T-helper 2 cell treated with Interferon-gamma antibody and Interleukin-4, amounts not matched to agents 5 μg/mL and 100 μg/mL, for 36 hours (primary cell): ENCODE measurements around the gene OLFML2A.

Experiments used
- DNase-seq: peaks from one replicate; pipeline ENCODE4 v3.0.0; 2021; ENCODE audit warnings: low spot score
- H3K27ac Mint-ChIP-seq: one replicate; pipeline ENCODE4 v1.8.0; 2021; ENCODE audit warnings: mild to moderate bottlenecking, mixed read lengths
- H3K27me3 Mint-ChIP-seq: one replicate; pipeline ENCODE4 v1.8.0; 2021; ENCODE audit warnings: low read depth, mixed read lengths
- H3K36me3 Mint-ChIP-seq: one replicate; pipeline ENCODE4 v1.8.0; 2021; ENCODE audit warnings: low read depth, mixed read lengths
- H3K4me1 Mint-ChIP-seq: one replicate; pipeline ENCODE4 v1.8.0; 2021; ENCODE audit warnings: low read depth, mixed read lengths
- H3K4me3 Mint-ChIP-seq: one replicate; pipeline ENCODE4 v1.8.0; 2022; ENCODE audit warnings: mild to moderate bottlenecking, moderate library complexity, mixed read lengths
- H3K9me3 Mint-ChIP-seq: one replicate; pipeline ENCODE4 v1.8.0; 2021; ENCODE audit warnings: mixed read lengths

OLFML2A gene

GRCh38 chr9:124752967-124753366 lies 24.0 kb upstream of the OLFML2A start:
- H3K27ac Mint-ChIP-seq, result no peak overlapping the region
- H3K36me3 Mint-ChIP-seq, result no peaks in the 10 kb centered on the region
- peaks cover 50% of the 10 kb centered on the region for H3K27me3 Mint-ChIP-seq

GRCh38 chr9:124754289-124754688 lies 22.6 kb upstream of the OLFML2A start:
- Mint-ChIP-seq H3K4me3 (no peak overlapping the region), H3K4me1 (no peaks in the 10 kb centered on the region), H3K27ac (no peak overlapping the region), H3K36me3 (no peaks in the 10 kb centered on the region), H3K9me3 (no peaks in the 10 kb centered on the region), H3K27me3 (peaks cover 60% of the 10 kb centered on the region)
- DNase-seq, result no peak

More at GRCh38 chr9:124752967-124753366, 24.0 kb upstream of the OLFML2A start:
- Mint-ChIP-seq H3K9me3 (no peaks in the 10 kb centered on the region), H3K4me1 (no peaks in the 10 kb centered on the region), H3K4me3 (no peak overlapping the region)
- DNase-seq, result no peak

- Mint-ChIP-seq H3K36me3 (no peaks in the 10 kb centered on the region), H3K27ac (no peak overlapping the region), H3K27me3 (peaks cover 64% of the 10 kb centered on the region), H3K4me1 (no peaks in the 10 kb centered on the region), H3K4me3 (no peak overlapping the region), H3K9me3 (no peaks in the 10 kb centered on the region)
- DNase-seq, result no peak
These were observed 21.9 kb upstream of the OLFML2A start for GRCh38 chr9:124755061-124755460.

GRCh38 chr9:124756011-124756410 lies 20.9 kb upstream of the OLFML2A start:
- Mint-ChIP-seq H3K36me3 (no peaks in the 10 kb centered on the region), H3K27me3 (peaks cover 68% of the 10 kb centered on the region), H3K27ac (no peak overlapping the region), H3K9me3 (no peaks in the 10 kb centered on the region), H3K4me1 (no peaks in the 10 kb centered on the region), H3K4me3 (no peak overlapping the region)
- no peak for DNase-seq

GRCh38 chr9:124757616-124758015 lies 19.3 kb upstream of the OLFML2A start:
- peaks cover 75% of the 10 kb centered on the region for H3K27me3 Mint-ChIP-seq
- H3K9me3 Mint-ChIP-seq, result no peaks in the 10 kb centered on the region
- no peaks in the 10 kb centered on the region for H3K36me3 Mint-ChIP-seq
- no peak overlapping the region for H3K27ac Mint-ChIP-seq
- H3K4me3 Mint-ChIP-seq, result no peak overlapping the region
- no peaks in the 10 kb centered on the region for H3K4me1 Mint-ChIP-seq
- DNase-seq, result no peak

- Mint-ChIP-seq H3K4me1 (no peaks in the 10 kb centered on the region), H3K9me3 (no peaks in the 10 kb centered on the region), H3K27me3 (peaks cover 76% of the 10 kb centered on the region), H3K36me3 (no peaks in the 10 kb centered on the region), H3K4me3 (no peak overlapping the region), H3K27ac (no peak overlapping the region)
- no peak for DNase-seq
These were observed 18.9 kb upstream of the OLFML2A start for GRCh38 chr9:124758061-124758460.

- no peak overlapping the region for H3K27ac Mint-ChIP-seq
- H3K4me3 Mint-ChIP-seq, result no peak overlapping the region
- DNase-seq, result no peak
- H3K27me3 Mint-ChIP-seq, result peaks cover 79% of the 10 kb centered on the region
- H3K4me1 Mint-ChIP-seq, result no peaks in the 10 kb centered on the region
- no peaks in the 10 kb centered on the region for H3K9me3 Mint-ChIP-seq
- H3K36me3 Mint-ChIP-seq, result no peaks in the 10 kb centered on the region
These were observed 18.2 kb upstream of the OLFML2A start for GRCh38 chr9:124758691-124759090.

GRCh38 chr9:124759327-124759726 lies 17.6 kb upstream of the OLFML2A start:
- Mint-ChIP-seq H3K4me3 (no peak overlapping the region), H3K27ac (no peak overlapping the region), H3K36me3 (no peaks in the 10 kb centered on the region), H3K27me3 (peaks cover 80% of the 10 kb centered on the region), H3K4me1 (no peaks in the 10 kb centered on the region), H3K9me3 (no peaks in the 10 kb centered on the region)
- DNase-seq, result no peak

- no peak overlapping the region for H3K27ac Mint-ChIP-seq
- DNase-seq, result no peak
- no peaks in the 10 kb centered on the region for H3K4me1 Mint-ChIP-seq
- H3K27me3 Mint-ChIP-seq, result peaks cover 78% of the 10 kb centered on the region
- H3K4me3 Mint-ChIP-seq, result no peak overlapping the region
- no peaks in the 10 kb centered on the region for H3K9me3 Mint-ChIP-seq
- H3K36me3 Mint-ChIP-seq, result no peaks in the 10 kb centered on the region
These were observed 16.2 kb upstream of the OLFML2A start for GRCh38 chr9:124760719-124761118.

- no peaks in the 10 kb centered on the region for H3K36me3 Mint-ChIP-seq
- H3K4me1 Mint-ChIP-seq, result no peaks in the 10 kb centered on the region
- no peaks in the 10 kb centered on the region for H3K9me3 Mint-ChIP-seq
- DNase-seq, result no peak
- peaks cover 78% of the 10 kb centered on the region for H3K27me3 Mint-ChIP-seq
- no peak overlapping the region for H3K4me3 Mint-ChIP-seq
- H3K27ac Mint-ChIP-seq, result no peak overlapping the region
These were observed 15.7 kb upstream of the OLFML2A start for GRCh38 chr9:124761196-124761595.

- H3K27me3 Mint-ChIP-seq, result peaks cover 78% of the 10 kb centered on the region
- H3K27ac Mint-ChIP-seq, result no peak overlapping the region
- no peak overlapping the region for H3K4me3 Mint-ChIP-seq
- H3K9me3 Mint-ChIP-seq, result no peaks in the 10 kb centered on the region
- no peaks in the 10 kb centered on the region for H3K36me3 Mint-ChIP-seq
- H3K4me1 Mint-ChIP-seq, result no peaks in the 10 kb centered on the region
- no peak for DNase-seq
These were observed 15.2 kb upstream of the OLFML2A start for GRCh38 chr9:124761710-124762109.

- Mint-ChIP-seq H3K36me3 (no peaks in the 10 kb centered on the region), H3K4me1 (no peaks in the 10 kb centered on the region), H3K27me3 (peaks cover 78% of the 10 kb centered on the region)
These were observed 14.3 kb upstream of the OLFML2A start for GRCh38 chr9:124762633-124763032.

GRCh38 chr9:124764774-124765438 lies 12.0 kb upstream of the OLFML2A start:
- H3K9me3 Mint-ChIP-seq, result no peaks in the 10 kb centered on the region
- H3K27me3 Mint-ChIP-seq, result peaks cover 83% of the 10 kb centered on the region

More at GRCh38 chr9:124762633-124763032, 14.3 kb upstream of the OLFML2A start:
- Mint-ChIP-seq H3K4me3 (no peak overlapping the region), H3K27ac (no peak overlapping the region), H3K9me3 (no peaks in the 10 kb centered on the region)
- no peak for DNase-seq

GRCh38 chr9:124765439-124765835 lies 11.5 kb upstream of the OLFML2A start:
- H3K27ac Mint-ChIP-seq, result no peak overlapping the region
- no peak overlapping the region for H3K4me3 Mint-ChIP-seq
- peaks cover 12% of the 10 kb centered on the region for H3K4me1 Mint-ChIP-seq
- H3K9me3 Mint-ChIP-seq, result no peaks in the 10 kb centered on the region
- peaks cover 2% of the 10 kb centered on the region for H3K36me3 Mint-ChIP-seq
- H3K27me3 Mint-ChIP-seq, result peaks cover 89% of the 10 kb centered on the region
- DNase-seq, result no peak

More at GRCh38 chr9:124764774-124765438, 12.0 kb upstream of the OLFML2A start:
- Mint-ChIP-seq H3K27ac (no peak overlapping the region), H3K4me1 (peaks cover 8% of the 10 kb centered on the region), H3K4me3 (no peak overlapping the region), H3K36me3 (no peaks in the 10 kb centered on the region)
- no peak for DNase-seq

- peaks cover 82% of the 10 kb centered on the region for H3K27me3 Mint-ChIP-seq
- no peak overlapping the region for H3K4me3 Mint-ChIP-seq
- H3K9me3 Mint-ChIP-seq, result no peaks in the 10 kb centered on the region
- peaks cover 12% of the 10 kb centered on the region for H3K4me1 Mint-ChIP-seq
- H3K36me3 Mint-ChIP-seq, result peaks cover 2% of the 10 kb centered on the region
- no peak for DNase-seq
- H3K27ac Mint-ChIP-seq, result no peak overlapping the region
These were observed 10.6 kb upstream of the OLFML2A start for GRCh38 chr9:124766326-124766725.
